AG09309 (cell line): ENCODE measurements around the gene ZNF287.
A peak's percentile ranks its signal among the peaks of the same experiment; 100 is the strongest.

Experiments
- DNase-seq: peaks from one replicate; pipeline ENCODE4 v3.0.0-alpha.2; 2010; ENCODE audit warnings: low read depth
- H3K4me3 ChIP-seq: 2 replicates; pipeline ENCODE4 v1.5.1; 2011; ENCODE audit warnings: mild to moderate bottlenecking, low read depth, low read length, moderate library complexity; ENCODE audit not compliant: control insufficient read depth
- TF ChIP-seq, protein P1 (sequence below): IDR thresholded peaks from 2 replicates; pipeline ENCODE4 v1.5.1; 2011; ENCODE audit warnings: mild to moderate bottlenecking, low read depth, low read length, inconsistent platforms; ENCODE audit not compliant: insufficient read depth, control insufficient read depth; ENCODE audit errors: missing control alignments

ZNF287 gene

DNA sequence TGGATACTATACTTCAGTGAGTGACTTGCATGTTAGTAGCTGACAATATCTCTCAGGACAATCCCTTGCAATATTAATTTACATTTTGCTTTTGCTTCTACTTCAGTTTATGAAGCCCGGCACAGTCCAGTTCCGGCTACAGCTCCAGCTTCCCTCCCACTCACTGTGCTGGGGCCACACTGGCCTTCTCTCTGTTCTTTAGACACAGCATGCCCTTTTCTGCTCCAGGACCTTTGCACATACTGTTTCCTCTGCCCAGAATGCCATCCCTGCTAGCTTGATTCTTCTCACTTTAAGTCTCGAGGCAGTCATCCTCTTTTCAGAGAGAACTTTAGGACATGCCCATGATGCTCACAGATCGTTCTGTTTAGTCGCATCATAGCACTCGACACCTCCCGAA is 51.5 kb downstream of the ZNF287 start:
- TF ChIP-seq, protein P1, sequence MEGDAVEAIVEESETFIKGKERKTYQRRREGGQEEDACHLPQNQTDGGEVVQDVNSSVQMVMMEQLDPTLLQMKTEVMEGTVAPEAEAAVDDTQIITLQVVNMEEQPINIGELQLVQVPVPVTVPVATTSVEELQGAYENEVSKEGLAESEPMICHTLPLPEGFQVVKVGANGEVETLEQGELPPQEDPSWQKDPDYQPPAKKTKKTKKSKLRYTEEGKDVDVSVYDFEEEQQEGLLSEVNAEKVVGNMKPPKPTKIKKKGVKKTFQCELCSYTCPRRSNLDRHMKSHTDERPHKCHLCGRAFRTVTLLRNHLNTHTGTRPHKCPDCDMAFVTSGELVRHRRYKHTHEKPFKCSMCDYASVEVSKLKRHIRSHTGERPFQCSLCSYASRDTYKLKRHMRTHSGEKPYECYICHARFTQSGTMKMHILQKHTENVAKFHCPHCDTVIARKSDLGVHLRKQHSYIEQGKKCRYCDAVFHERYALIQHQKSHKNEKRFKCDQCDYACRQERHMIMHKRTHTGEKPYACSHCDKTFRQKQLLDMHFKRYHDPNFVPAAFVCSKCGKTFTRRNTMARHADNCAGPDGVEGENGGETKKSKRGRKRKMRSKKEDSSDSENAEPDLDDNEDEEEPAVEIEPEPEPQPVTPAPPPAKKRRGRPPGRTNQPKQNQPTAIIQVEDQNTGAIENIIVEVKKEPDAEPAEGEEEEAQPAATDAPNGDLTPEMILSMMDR: no peak
- DNase-seq: no peak

DNA sequence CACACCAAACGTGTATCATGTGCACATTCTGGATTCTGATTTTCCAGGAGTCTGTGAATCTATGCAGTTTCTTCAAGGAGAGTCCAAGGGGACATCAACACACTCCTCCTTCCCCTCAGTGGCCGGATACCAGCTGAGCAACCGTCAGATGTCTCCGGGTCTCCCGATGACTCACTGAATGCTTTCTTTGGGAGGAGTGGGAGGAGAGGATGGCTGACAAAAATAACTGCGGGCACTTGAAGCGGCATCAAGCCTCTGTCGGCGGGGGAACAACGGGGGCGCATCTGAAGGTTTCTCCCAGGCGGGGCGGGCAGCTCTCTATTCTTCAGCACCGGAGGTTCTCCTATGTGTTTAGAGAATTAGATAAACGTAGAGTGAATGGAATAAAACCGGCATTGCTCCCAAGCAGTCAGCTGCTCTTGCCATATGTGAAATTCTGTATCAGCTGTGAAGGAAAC is 52.4 kb downstream of the ZNF287 start:
- DNase-seq: no peak
- TF ChIP-seq, protein P1: no peak
- peak overlapping the region; percentile 34 for H3K4me3 ChIP-seq

More for the DNA sequence above, 51.5 kb downstream of the ZNF287 start:
- no peak overlapping the region for H3K4me3 ChIP-seq

GRCh38 chr17:16515933-16516332 is 53.1 kb downstream of the ZNF287 start:
- DNase-seq: no peak
- TF ChIP-seq, protein P1: no peak
- no peak overlapping the region for H3K4me3 ChIP-seq

GRCh38 chr17:16513873-16514272 is 55.1 kb downstream of the ZNF287 start:
- TF ChIP-seq, protein P1: no peak
- no peak for DNase-seq
- H3K4me3 ChIP-seq: no peak overlapping the region

DNA sequence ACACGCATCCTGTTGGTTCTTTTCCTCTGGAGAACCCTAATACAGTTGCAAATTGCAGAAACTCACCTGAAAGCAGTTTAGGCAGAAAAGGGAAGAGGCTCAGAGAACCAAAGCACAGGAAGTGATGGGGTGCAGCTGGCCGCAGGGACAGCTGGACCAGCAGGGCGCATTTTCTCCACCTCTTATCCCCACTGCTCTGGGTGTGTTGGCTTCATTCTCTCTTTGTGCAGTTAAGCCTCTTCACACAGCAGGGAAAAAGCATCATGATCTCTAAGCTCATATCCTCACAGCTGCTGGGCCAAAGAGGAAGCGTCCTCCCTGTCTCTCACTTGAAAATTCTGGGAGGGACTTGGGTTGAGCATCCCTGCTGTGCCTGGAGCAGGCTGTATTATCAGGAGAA is 57.0 kb downstream of the ZNF287 start:
- TF ChIP-seq, protein P1: no peak
- H3K4me3 ChIP-seq: no peak overlapping the region
- no peak for DNase-seq

- H3K4me3 ChIP-seq: no peak overlapping the region
- TF ChIP-seq, protein P1: no peak
- no peak for DNase-seq
Observed at GRCh38 chr17:16511593-16511992, 57.4 kb downstream of the ZNF287 start.
